Islet precursor cell (in vitro differentiated cells): ENCODE measurements around the gene CDKN2D.

Experiments
- DNase-seq: peaks from one replicate; pipeline ENCODE4 v3.0.0-alpha.2; 2018

Gene CDKN2D

GRCh38 chr19:10518444-10519361 is 50.1 kb downstream of the CDKN2D start:
- no peak for DNase-seq

GRCh38 chr19:10517760-10518443 is 50.9 kb downstream of the CDKN2D start:
- DNase-seq: peak; percentile 80

DNA sequence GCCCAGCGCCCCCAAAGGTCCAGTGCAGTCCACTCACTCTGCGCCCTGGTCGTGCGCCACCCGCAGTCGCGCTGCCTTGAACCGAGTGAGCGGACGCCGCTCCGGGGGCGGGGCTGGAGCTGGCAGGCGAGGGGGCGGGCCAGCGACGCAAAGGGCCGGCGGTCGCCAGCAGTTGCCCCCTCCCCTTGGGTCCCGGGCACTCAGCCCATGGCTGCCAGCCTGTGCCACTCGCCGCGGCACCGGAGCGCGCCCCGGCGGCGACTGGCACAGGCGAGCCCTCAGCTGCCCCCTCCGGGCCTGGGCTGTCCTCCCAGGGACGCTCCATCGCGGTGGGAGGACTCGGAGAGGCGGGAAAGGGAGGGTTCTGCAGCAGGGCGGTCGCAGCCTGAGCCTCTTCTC is 51.4 kb downstream of the CDKN2D start, which contains the start of gene S1PR5:
S1PR5 (minus strand) TSS at position 87 of the 399 bp plus-strand sequence. CDS start 2,436 bp downstream, outside the sequence.
- peak; percentile 78 for DNase-seq

DNA sequence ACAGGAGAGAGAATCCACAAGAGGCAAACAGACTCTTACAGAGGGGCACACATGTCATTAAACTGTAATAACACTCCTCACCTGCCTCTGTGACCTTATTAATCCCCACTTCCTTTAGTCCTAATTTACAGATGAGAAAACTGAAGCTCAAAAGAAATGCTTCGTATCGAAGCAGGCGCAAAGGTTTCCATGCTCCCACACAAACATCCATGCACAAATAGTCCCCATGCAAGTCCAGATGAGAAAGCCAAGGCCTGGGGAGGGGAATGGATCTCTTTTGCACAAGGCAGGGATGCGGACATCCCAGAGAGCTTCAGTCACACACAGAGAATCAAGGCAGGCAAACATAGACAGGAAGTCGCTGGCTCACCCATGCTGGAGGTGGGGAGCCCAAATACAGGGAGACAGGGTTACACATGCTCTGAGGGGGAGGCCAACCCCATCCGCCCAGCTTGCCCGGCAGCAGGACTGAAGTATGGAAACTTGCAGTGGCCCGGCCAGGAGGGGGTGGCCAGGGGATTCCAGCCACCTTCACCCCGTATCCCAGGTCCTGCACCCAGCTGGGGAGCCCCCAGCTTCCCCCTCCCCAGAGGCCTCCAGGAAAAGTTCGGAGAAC is 52.0 kb downstream of the CDKN2D start:
- no peak for DNase-seq
